HG02885 (cell line): ENCODE results near the gene SERTAD3.
"Not testable (repeated sequence)": the region's sequence is repeated elsewhere in the genome, so short reads cannot be mapped to it uniquely, and the experiment has no call there.

Experiments used
- ATAC-seq: cut with Tn5 transposase; IDR thresholded peaks from one replicate; pipeline ENCODE4 v1.9.1; 2021; ENCODE audit warnings: mild to moderate bottlenecking; ENCODE audit not compliant: unreplicated experiment, poor library complexity

The SERTAD3 gene

GRCh38 chr19:40430242-40430641 lies 13.9 kb downstream of the SERTAD3 start:
- not testable (repeated sequence) for ATAC-seq

GRCh38 chr19:40428197-40428596 lies 15.9 kb downstream of the SERTAD3 start:
- not testable (repeated sequence) for ATAC-seq

GRCh38 chr19:40425450-40426287 lies 18.5 kb downstream of the SERTAD3 start, which contains the start of gene SERTAD1:
Gene SERTAD1 (minus strand): TSS chr19:40425992. CDS start chr19:40423546, 2,446 bp downstream.
- ATAC-seq, result peak; percentile 85

- no peak for ATAC-seq
Measured at GRCh38 chr19:40424637-40425449, 19.3 kb downstream of the SERTAD3 start.

- ATAC-seq, result no peak
Measured at GRCh38 chr19:40423938-40424337, 20.2 kb downstream of the SERTAD3 start.

GRCh38 chr19:40422748-40423566 lies 21.2 kb downstream of the SERTAD3 start:
- no peak for ATAC-seq

GRCh38 chr19:40421993-40422747 lies 22.0 kb downstream of the SERTAD3 start:
- no peak for ATAC-seq

- peak; percentile 44 for ATAC-seq
Measured at GRCh38 chr19:40420766-40421765, 23.1 kb downstream of the SERTAD3 start.

- no peak for ATAC-seq
Measured at GRCh38 chr19:40420451-40420765, 23.7 kb downstream of the SERTAD3 start.

- no peak for ATAC-seq
Measured at GRCh38 chr19:40419780-40420179, 24.4 kb downstream of the SERTAD3 start.

- no peak for ATAC-seq
Measured at GRCh38 chr19:40419066-40419612, 25.0 kb downstream of the SERTAD3 start.

- ATAC-seq, result no peak
Measured at GRCh38 chr19:40418040-40418439, 26.1 kb downstream of the SERTAD3 start.

GRCh38 chr19:40417643-40417981 lies 26.5 kb downstream of the SERTAD3 start:
- ATAC-seq, result no peak

- ATAC-seq, result no peak
Measured at GRCh38 chr19:40416918-40417642, 27.1 kb downstream of the SERTAD3 start.

- no peak for ATAC-seq
Measured at GRCh38 chr19:40415768-40416167, 28.4 kb downstream of the SERTAD3 start.

- no peak for ATAC-seq
Measured at GRCh38 chr19:40414542-40415535, 29.3 kb downstream of the SERTAD3 start.
